Gastroesophageal sphincter (tissue), 4 donors: ENCODE measurements around the gene ANP32A. TPM values are rescaled to one million over a fixed set of nuclear protein-coding genes. Genes with fewer than 3 reads are reported as not detected.

Experiments
- ATAC-seq: fragments of 150-250 bp; one replicate; pipeline ENCODE4 v1.9.1; 2016; ENCODE audit warnings: mild to moderate bottlenecking, moderate library complexity
- H3K27ac ChIP-seq, 4 donors: fragments of 200-600 bp; sonication (generic) in 3 of 4; 1 replicate in 3 of 4; 2 replicates in 1 of 4; pipeline ENCODE4 v1.5.1; 2016 to 2019
- H3K27me3 ChIP-seq: fragments of 200-600 bp; sonication (generic); one replicate; pipeline ENCODE4 v1.5.1; 2019
- H3K36me3 ChIP-seq, 2 donors: fragments of 200-600 bp; sonication (generic); one replicate each; pipeline ENCODE4 v1.5.1; 2019; ENCODE audit warnings: control low read depth in 1 of 2
- H3K4me1 ChIP-seq, 3 donors: fragments of 200-600 bp; sonication (generic); 1 replicate in 2 of 3; 2 replicates in 1 of 3; pipeline ENCODE4 v1.5.1; 2016 to 2019; ENCODE audit warnings: control low read depth in 2 of 3
- H3K4me3 ChIP-seq, 2 donors: fragments of 200-600 bp; sonication (generic); one replicate each; pipeline ENCODE4 v1.5.1; 2019; ENCODE audit warnings: mild to moderate bottlenecking in 1 of 2, moderate library complexity in 1 of 2
- H3K9me3 ChIP-seq, 3 donors: fragments of 200-600 bp; sonication (generic); one replicate each; pipeline ENCODE4 v1.5.1; 2017 to 2019; ENCODE audit warnings: control low read depth in 2 of 3
- EP300 ChIP-seq: sonication (generic); formaldehyde crosslinking; IDR thresholded peaks from one replicate; pipeline ENCODE4 v1.6.1; 2017; ENCODE audit warnings: antibody characterized with exemption, mild to moderate bottlenecking
- POLR2A ChIP-seq, 2 donors: fragments of 450-650 bp; IDR thresholded peaks; one replicate each; pipeline ENCODE4 v1.6.1; 2017; ENCODE audit warnings: antibody characterized with exemption in 2 of 2, mild to moderate bottlenecking in 2 of 2, moderate library complexity in 1 of 2
- POLR2AphosphoS5 ChIP-seq: sonication (generic); formaldehyde crosslinking; IDR thresholded peaks from one replicate; pipeline ENCODE4 v1.6.1; 2017; ENCODE audit warnings: antibody characterized with exemption
- WGBS, 2 donors: methylation state at CpG; one replicate each; pipeline ENCODE4 v1.1.5; 2018; ENCODE audit warnings: low coverage in 1 of 2; 5-methylcytosine and 5-hydroxymethylcytosine counted together
- total RNA-seq, 4 donors: library from RNA; depleted of rRNA; stranded (reverse); fragments of >200 nt; gene quantifications; one replicate each; pipeline ENCODE4 v1.1.0, GENCODE V29; 2016
- TF ChIP-seq, protein P1 (sequence below), 4 experiments: fragments of 200-600 bp in 2 of 4; fragments of 450-650 bp in 2 of 4; sonication (generic) in 1 of 4; IDR thresholded peaks; one replicate each; pipeline ENCODE4 v1.5.1; 2017 to 2019; ENCODE audit warnings: antibody characterized with exemption in 4 of 4, mild to moderate bottlenecking in 2 of 4, moderate library complexity in 2 of 4

Gene ANP32A
- total RNA-seq, 4 donors from 2014 or later, result 42.4 to 75.0 (median 55.6) TPM

DNA sequence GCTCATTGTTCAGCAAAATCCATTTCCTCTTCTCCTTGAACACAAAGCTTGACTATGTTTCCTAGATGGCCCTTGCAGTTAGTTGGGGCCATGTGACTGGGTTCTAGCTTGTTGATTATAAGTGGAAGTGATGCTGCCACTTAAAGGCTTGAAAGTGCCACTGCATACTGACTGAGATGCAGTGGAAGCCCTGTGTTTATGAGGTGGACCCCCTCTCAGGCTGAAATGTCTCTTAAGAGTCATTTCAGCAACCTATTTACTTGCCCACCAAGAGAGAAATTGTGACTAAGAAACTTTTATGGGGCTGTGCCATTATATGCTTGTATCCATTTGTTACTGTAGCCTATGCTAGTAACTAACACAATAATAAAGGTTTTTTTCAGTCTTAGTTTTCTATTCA, 8.4 kb upstream of the ANP32A start:
- H3K36me3 ChIP-seq, result no peaks in the 10 kb centered on the region
- no peak for TF ChIP-seq POLR2AphosphoS5
- no peak for TF ChIP-seq EP300
- TF ChIP-seq POLR2A (IDR thresholded peaks at IDR 0.05), result no peak
- TF ChIP-seq, protein P1, sequence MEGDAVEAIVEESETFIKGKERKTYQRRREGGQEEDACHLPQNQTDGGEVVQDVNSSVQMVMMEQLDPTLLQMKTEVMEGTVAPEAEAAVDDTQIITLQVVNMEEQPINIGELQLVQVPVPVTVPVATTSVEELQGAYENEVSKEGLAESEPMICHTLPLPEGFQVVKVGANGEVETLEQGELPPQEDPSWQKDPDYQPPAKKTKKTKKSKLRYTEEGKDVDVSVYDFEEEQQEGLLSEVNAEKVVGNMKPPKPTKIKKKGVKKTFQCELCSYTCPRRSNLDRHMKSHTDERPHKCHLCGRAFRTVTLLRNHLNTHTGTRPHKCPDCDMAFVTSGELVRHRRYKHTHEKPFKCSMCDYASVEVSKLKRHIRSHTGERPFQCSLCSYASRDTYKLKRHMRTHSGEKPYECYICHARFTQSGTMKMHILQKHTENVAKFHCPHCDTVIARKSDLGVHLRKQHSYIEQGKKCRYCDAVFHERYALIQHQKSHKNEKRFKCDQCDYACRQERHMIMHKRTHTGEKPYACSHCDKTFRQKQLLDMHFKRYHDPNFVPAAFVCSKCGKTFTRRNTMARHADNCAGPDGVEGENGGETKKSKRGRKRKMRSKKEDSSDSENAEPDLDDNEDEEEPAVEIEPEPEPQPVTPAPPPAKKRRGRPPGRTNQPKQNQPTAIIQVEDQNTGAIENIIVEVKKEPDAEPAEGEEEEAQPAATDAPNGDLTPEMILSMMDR (IDR thresholded peaks at IDR 0.05), result peak in 2 of 4 experiments; percentile 6 to 51
- H3K27me3 ChIP-seq, result peaks cover 13% of the 10 kb centered on the region
- no peak for ATAC-seq
- no peaks in the 10 kb centered on the region for H3K9me3 ChIP-seq
- no peak overlapping the region for H3K27ac ChIP-seq
- H3K4me3 ChIP-seq, result no peak overlapping the region
- no peaks in the 10 kb centered on the region for H3K4me1 ChIP-seq

DNA sequence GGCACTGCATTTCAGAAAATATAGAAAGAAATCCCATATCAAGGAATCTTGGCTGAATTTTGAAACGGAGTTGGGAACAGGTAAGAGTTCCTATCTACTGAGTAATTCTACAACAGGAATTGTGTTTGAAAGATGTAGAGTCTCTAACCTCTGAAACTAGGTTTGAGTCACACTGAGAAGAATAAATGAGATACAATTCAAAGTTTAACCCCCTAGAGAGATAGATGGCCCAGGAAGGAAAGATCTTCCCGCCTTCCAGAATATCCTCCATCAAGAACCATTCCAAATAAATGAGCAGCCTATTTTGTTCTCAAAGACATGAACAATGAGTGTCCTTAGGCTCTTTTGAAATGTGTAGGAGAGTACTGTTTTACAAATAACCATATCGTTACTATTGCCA, 2.9 kb upstream of the ANP32A start:
- TF ChIP-seq POLR2AphosphoS5 (no peak), POLR2A (IDR thresholded peaks at IDR 0.05) (no peak), EP300 (no peak)
- TF ChIP-seq, protein P1 (IDR thresholded peaks at IDR 0.05), result no peak
- no peaks in the 10 kb centered on the region for H3K36me3 ChIP-seq
- no peak for ATAC-seq
- no peaks in the 10 kb centered on the region for H3K9me3 ChIP-seq
- 89 to 100% methylated on average over 3 of the region's 3 CpGs for WGBS, 2 donors
- no peak overlapping the region for H3K27ac ChIP-seq
- peaks cover 0 to 13% (median 0%) of the 10 kb centered on the region in 3 donors for H3K4me1 ChIP-seq
- no peak overlapping the region for H3K4me3 ChIP-seq
- no peaks in the 10 kb centered on the region for H3K27me3 ChIP-seq

DNA sequence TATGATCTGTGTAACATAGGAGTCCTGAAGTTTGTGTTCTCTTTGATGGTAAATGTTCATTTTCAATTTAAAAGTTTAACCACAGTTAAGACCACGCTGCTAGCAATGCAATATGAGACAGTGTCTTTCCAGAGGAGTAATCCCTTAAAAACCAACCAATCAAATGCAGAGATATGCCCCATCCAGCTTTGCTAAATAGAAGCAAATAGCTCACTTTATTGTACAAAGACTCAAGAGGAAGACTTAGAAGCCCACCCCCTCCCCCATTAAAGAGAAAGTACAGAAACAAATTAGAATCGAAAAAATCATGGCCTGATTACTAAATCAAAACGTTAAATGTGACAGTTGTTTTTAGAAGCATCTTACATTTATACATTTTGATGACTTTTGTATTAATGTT, 2.1 kb upstream of the ANP32A start:
- Histone ChIP-seq H3K27ac (no peak overlapping the region), H3K36me3 (no peaks in the 10 kb centered on the region), H3K9me3 (no peaks in the 10 kb centered on the region), H3K4me3 (no peak overlapping the region), H3K27me3 (no peaks in the 10 kb centered on the region), H3K4me1 (peaks cover 0 to 13% (median 0%) of the 10 kb centered on the region in 3 donors)
- 52 to 57% methylated on average over 2 to 3 of the region's 3 CpGs for WGBS, 2 donors
- no peak for ATAC-seq
- TF ChIP-seq POLR2AphosphoS5 (no peak), EP300 (no peak), POLR2A (IDR thresholded peaks at IDR 0.05) (no peak)
- TF ChIP-seq, protein P1 (IDR thresholded peaks at IDR 0.05), result no peak

DNA sequence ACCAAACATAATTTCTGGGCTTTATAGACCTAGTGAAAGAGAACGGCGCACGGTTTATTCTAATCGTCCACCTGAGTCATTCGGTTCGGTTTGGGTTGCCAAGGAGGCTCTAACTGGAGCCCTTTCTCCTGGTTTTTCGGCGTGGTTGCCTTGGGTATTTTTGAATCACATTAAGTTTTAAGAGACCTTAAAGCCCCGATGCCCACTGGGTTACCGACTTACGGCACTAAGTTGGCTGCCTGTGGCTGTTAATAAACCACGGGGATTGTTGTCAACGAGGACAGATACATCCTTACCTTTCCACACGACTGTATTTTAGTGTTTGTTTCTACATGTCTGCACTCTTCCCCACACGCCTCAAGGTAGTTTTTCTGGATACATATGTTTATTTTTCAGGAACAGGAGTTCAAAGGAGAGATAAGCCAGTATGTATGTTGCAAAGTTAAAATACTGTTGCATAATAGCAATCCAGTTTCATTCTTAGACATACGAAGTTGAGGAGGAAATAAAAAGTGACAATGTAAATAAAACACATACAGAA, 1.2 kb upstream of the ANP32A start:
- Histone ChIP-seq H3K4me1 (peaks cover 0 to 14% (median 0%) of the 10 kb centered on the region in 3 donors), H3K4me3 (peak overlapping the region; percentile 58 to 98), H3K27me3 (no peaks in the 10 kb centered on the region), H3K27ac (peak overlapping the region in 3 of 4 donors; percentile 95 to 98 (median 96)), H3K36me3 (no peaks in the 10 kb centered on the region), H3K9me3 (no peaks in the 10 kb centered on the region)
- WGBS, 2 donors, result 6 to 7% methylated on average over 13 to 16 of the region's 16 CpGs
- TF ChIP-seq EP300 (no peak), POLR2AphosphoS5 (no peak), POLR2A (IDR thresholded peaks at IDR 0.05) (no peak)
- TF ChIP-seq, protein P1 (IDR thresholded peaks at IDR 0.05), result no peak
- no peak for ATAC-seq

DNA sequence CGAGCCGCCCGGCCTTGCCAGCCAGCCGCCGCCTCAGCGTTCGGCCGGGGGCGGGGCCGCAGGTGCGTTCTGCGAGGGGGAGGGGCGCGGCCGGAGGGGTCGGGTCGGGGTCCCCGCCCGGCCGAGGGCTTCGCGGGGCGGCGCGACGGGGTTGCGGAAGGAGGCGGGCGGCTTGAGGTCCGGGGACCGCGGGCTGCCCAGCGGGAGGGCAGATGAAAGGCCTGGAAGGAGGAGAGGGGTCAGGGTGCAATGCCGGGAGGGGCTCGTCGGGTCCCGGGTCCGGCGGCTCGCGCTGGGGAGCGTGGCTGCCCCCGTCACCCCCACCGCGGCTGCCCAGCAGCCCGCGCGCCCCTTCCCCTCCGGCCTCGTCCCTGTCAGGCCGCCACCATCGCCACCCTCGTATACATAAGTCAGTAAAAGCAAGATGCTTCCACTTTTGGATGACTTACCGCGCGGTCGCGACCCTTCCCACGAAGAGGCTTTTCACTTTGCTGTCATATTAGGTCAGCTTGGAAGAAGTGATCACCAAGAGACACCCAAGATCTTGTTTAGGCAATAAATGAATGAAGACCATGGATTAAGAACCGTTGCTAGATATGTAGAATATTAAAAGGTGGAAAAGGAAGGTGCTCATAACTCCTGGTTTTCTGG, 620 bp upstream of the ANP32A start:
- peaks cover 0 to 20% (median 4%) of the 10 kb centered on the region in 3 donors for H3K4me1 ChIP-seq
- no peaks in the 10 kb centered on the region for H3K27me3 ChIP-seq
- TF ChIP-seq POLR2AphosphoS5 (no peak), EP300 (no peak), POLR2A (IDR thresholded peaks at IDR 0.05) (no peak)
- TF ChIP-seq, protein P1 (IDR thresholded peaks at IDR 0.05), result no peak
- peak; percentile 6 for ATAC-seq
- H3K36me3 ChIP-seq, result no peaks in the 10 kb centered on the region
- 0% methylated on average over 1 of the region's 60 CpGs; no CpG with 5 or more reads in 1 of the 2 donors for WGBS, 2 donors
- H3K27ac ChIP-seq, result peak overlapping the region in 3 of 4 donors; percentile 95 to 98 (median 96)
- H3K4me3 ChIP-seq, result peak overlapping the region; percentile 58 to 98
- no peaks in the 10 kb centered on the region for H3K9me3 ChIP-seq
